Rectal smooth muscle tissue (tissue), 1 donor: ENCODE data around the gene FOXK2.

Experiments used
- H3K27ac ChIP-seq: one replicate; pipeline ENCODE4 v1.7.0; 2013; ENCODE audit warnings: low read depth, low read length, inconsistent platforms
- H3K27me3 ChIP-seq: one replicate; pipeline ENCODE4 v1.7.0; 2013; ENCODE audit warnings: low read length; ENCODE audit not compliant: control insufficient read depth, insufficient read depth
- H3K36me3 ChIP-seq: one replicate; pipeline ENCODE4 v1.7.0; 2013; ENCODE audit warnings: low read length; ENCODE audit not compliant: control insufficient read depth, insufficient read depth
- H3K4me1 ChIP-seq: one replicate; pipeline ENCODE4 v1.7.0; 2013; ENCODE audit warnings: low read length; ENCODE audit not compliant: control insufficient read depth, insufficient read depth
- H3K4me3 ChIP-seq: one replicate; pipeline ENCODE4 v1.7.0; 2013; ENCODE audit warnings: low read length
- H3K9ac ChIP-seq: one replicate; pipeline ENCODE4 v1.7.0; 2013; ENCODE audit warnings: low read length

FOXK2 gene

GRCh38 chr17:82616021-82616711 lies 96.6 kb downstream of the FOXK2 start:
- Histone ChIP-seq H3K27me3 (no peaks in the 10 kb centered on the region), H3K9ac (no peak overlapping the region), H3K36me3 (peaks cover 29% of the 10 kb centered on the region), H3K4me3 (no peak overlapping the region), H3K4me1 (no peaks in the 10 kb centered on the region), H3K27ac (no peak overlapping the region)

DNA sequence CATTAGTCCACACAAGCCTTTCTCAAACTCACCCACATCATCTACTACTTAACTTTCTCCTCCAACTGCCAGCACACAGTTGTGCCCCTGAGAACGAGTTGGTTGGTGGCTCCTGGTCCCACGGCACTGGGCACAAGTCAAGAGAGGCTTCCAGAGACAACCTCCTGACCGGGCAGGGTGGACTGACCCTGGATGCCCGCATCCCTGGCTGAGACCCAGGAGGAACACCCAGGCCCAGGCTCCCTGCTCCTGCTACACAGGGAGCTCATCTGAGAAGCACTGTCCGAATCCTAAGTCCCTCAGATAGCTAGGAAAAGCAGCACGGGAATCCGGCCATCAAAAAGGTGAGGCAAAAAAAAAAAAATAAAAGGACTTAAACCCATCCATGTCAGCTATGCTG lies 99.7 kb downstream of the FOXK2 start:
- Histone ChIP-seq H3K4me3 (no peak overlapping the region), H3K9ac (no peak overlapping the region), H3K36me3 (peaks cover 39% of the 10 kb centered on the region), H3K27ac (no peak overlapping the region), H3K4me1 (no peaks in the 10 kb centered on the region), H3K27me3 (no peaks in the 10 kb centered on the region)

GRCh38 chr17:82619641-82620040 lies 100.1 kb downstream of the FOXK2 start:
- Histone ChIP-seq H3K4me1 (no peaks in the 10 kb centered on the region), H3K27ac (no peak overlapping the region), H3K9ac (no peak overlapping the region), H3K36me3 (peaks cover 39% of the 10 kb centered on the region), H3K4me3 (no peak overlapping the region), H3K27me3 (no peaks in the 10 kb centered on the region)

DNA sequence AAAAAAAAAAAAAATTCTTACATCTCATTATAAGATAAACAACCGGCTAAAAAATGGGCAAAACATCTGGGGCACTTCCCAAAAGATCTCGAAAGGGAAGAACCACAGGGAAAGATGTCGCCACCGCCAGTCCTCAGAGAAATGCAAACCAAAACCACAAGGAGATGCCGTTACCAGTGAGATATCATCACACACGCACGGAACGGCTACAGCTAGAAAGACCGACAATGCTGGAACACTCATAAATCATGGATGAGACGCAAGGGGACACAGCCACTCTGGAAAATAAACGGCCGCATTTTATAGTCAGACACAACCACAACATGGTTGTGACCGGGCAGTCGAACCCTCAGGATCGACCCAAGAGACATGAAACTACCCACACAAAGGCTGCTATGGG lies 104.2 kb downstream of the FOXK2 start:
- H3K27ac ChIP-seq = no peak overlapping the region
- H3K4me3 ChIP-seq = no peak overlapping the region
- H3K4me1 ChIP-seq = no peaks in the 10 kb centered on the region
- no peaks in the 10 kb centered on the region for H3K27me3 ChIP-seq
- no peak overlapping the region for H3K9ac ChIP-seq
- peaks cover 35% of the 10 kb centered on the region for H3K36me3 ChIP-seq

DNA sequence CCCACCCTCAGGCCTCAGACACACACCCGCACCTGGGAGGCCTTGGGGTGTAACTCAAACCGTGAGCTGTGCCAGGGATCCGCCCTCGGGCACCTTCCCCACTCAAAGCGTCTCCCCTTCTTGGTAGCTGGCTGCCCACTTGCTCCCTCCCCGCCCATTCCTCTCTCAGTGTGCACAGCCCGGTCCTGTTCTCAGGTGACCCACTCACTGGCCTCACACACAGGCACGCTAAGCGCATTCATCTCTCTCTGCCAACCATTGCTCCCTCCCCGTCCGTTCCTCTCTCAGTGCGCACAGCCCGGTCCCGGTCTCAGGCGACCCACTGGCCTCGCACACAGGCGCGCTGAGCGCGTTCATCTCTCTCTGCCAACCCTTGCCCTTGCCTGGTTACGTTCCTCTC lies 107.9 kb downstream of the FOXK2 start:
- no peaks in the 10 kb centered on the region for H3K4me1 ChIP-seq
- H3K9ac ChIP-seq = no peak overlapping the region
- H3K36me3 ChIP-seq = peaks cover 21% of the 10 kb centered on the region
- H3K4me3 ChIP-seq = no peak overlapping the region
- H3K27ac ChIP-seq = no peak overlapping the region
- H3K27me3 ChIP-seq = no peaks in the 10 kb centered on the region

GRCh38 chr17:82629748-82630147 lies 110.2 kb downstream of the FOXK2 start:
- no peaks in the 10 kb centered on the region for H3K27me3 ChIP-seq
- H3K4me3 ChIP-seq = no peak overlapping the region
- H3K27ac ChIP-seq = no peak overlapping the region
- no peak overlapping the region for H3K9ac ChIP-seq
- peaks cover 18% of the 10 kb centered on the region for H3K36me3 ChIP-seq
- H3K4me1 ChIP-seq = no peaks in the 10 kb centered on the region

DNA sequence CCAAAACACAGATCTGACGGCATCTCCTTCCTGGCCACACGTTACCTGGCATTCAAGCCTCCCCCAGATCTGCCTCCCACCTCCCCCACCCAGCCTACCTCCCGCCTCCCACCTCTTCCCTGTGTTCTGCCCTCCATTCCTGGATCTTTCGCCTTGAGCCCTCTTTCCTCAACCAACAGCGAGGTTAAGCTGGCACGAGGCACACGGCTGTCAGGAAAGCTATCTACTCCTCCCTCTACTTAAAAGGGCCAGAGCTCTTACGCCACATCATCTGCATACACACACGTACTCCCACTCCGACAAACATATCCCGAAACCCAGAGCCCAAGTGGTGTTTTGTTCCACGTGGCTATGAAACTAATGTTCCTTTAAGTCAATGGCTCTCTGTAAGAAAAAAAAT lies 110.7 kb downstream of the FOXK2 start:
- peaks cover 16% of the 10 kb centered on the region for H3K36me3 ChIP-seq

GRCh38 chr17:82631544-82631943 lies 112.0 kb downstream of the FOXK2 start:
- Histone ChIP-seq H3K27me3 (no peaks in the 10 kb centered on the region), H3K4me1 (no peaks in the 10 kb centered on the region), H3K4me3 (no peak overlapping the region), H3K27ac (no peak overlapping the region), H3K9ac (no peak overlapping the region), H3K36me3 (peaks cover 12% of the 10 kb centered on the region)

More for the DNA sequence above, 110.7 kb downstream of the FOXK2 start:
- H3K9ac ChIP-seq = no peak overlapping the region
- H3K4me3 ChIP-seq = no peak overlapping the region
- H3K27ac ChIP-seq = no peak overlapping the region
- H3K4me1 ChIP-seq = no peaks in the 10 kb centered on the region
- no peaks in the 10 kb centered on the region for H3K27me3 ChIP-seq

- peaks cover 10% of the 10 kb centered on the region for H3K36me3 ChIP-seq
- H3K4me3 ChIP-seq = no peak overlapping the region
- no peak overlapping the region for H3K9ac ChIP-seq
- no peak overlapping the region for H3K27ac ChIP-seq
- H3K27me3 ChIP-seq = no peaks in the 10 kb centered on the region
- H3K4me1 ChIP-seq = no peaks in the 10 kb centered on the region
These were observed 112.9 kb downstream of the FOXK2 start for GRCh38 chr17:82632451-82632850.

- Histone ChIP-seq H3K27ac (no peak overlapping the region), H3K36me3 (peaks cover 7% of the 10 kb centered on the region), H3K27me3 (no peaks in the 10 kb centered on the region), H3K9ac (no peak overlapping the region), H3K4me3 (no peak overlapping the region), H3K4me1 (no peaks in the 10 kb centered on the region)
These were observed 113.8 kb downstream of the FOXK2 start for GRCh38 chr17:82633343-82633742.

- peaks cover 5% of the 10 kb centered on the region for H3K36me3 ChIP-seq
- H3K4me1 ChIP-seq = no peaks in the 10 kb centered on the region
- no peaks in the 10 kb centered on the region for H3K27me3 ChIP-seq
- H3K4me3 ChIP-seq = no peak overlapping the region
- no peak overlapping the region for H3K27ac ChIP-seq
- no peak overlapping the region for H3K9ac ChIP-seq
These were observed 117.4 kb downstream of the FOXK2 start for GRCh38 chr17:82636626-82637598.

DNA sequence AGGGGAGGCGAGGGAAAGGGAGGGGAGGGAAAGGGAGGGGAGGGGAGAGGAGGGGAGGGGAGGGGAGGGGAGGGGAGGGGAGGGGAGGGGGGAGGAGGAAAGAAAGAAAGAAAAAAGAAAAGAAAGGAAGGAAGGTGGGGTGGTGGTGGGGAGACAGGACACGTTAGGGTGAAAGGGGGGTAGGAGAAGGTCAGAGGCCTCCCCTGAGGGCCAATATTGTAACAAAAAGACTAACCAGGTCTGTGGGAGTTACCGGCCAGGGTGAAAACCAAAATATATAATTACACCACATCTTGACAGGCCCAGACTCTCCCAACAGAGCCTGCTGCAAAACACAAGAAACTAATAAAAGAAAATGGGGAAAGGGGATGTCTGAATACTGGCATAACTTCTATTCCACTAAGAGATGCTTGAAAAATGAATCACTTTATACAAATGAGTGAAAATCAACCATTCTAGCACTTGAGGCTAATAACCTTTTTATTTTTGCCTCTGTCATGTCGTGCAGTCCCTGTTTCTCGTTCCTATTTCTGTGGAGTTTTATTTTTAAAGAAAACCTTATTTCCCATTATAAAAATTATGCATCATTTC lies 118.7 kb downstream of the FOXK2 start:
- peaks cover 12% of the 10 kb centered on the region for H3K36me3 ChIP-seq
- no peak overlapping the region for H3K4me3 ChIP-seq
- H3K4me1 ChIP-seq = no peaks in the 10 kb centered on the region
- no peak overlapping the region for H3K27ac ChIP-seq
- H3K27me3 ChIP-seq = no peaks in the 10 kb centered on the region
- H3K9ac ChIP-seq = no peak overlapping the region
